Measurements from ENCODE around the gene DNAJB6. TPM values are rescaled to one million over a fixed set of nuclear protein-coding genes. Genes with fewer than 3 reads are reported as not detected.

The DNAJB6 gene
- total RNA-seq, 1 experiment from 2014 or later: 201 TPM

DNA sequence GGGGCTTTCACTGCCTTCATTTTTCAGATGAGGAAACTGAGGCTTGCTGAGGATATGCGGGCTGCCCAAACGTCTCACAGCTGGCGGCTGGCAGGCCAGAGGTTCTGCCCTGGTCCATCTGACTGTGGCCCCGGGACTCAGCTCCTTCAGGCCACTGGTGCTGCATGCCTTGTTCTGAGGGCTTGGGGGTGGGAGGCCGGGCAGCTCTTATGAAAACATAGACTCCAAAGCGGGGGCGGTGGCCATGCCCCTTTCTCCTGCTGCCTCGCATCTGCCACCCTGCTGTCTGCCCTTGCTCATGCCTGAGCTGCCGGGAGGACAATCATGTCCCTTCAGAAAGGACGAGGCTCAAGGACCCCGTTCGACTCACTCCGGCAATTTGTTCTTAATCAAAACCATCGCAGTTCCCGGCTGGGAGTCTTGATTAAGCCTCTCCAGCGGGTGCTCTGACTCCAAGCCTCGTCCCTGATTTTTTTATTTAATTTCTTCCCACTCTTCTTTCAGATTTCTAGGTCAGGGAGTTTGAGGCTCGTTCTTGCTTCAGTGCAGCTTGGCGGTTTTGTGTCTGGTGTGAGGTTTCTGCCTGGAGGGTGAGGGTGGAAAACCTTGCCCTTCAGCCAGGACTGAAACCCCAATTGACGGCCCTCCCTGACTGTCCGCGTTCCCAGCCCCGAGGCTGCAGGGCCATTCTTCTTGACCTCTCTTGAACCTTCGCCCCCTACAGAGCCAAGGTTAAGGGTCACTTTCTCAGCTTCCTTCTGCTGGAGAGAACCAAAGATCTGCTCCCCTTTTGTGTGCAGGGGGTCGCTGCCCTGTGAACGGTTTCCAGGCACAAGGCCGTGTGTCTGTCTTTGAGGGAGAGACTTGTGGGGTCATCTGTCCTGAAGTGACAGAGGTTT, 120.8 kb downstream of the DNAJB6 start:
- Histone ChIP-seq H3K27me3 (ENCODE audit: control insufficient read depth, insufficient read depth, low read length) (no peaks in the 10 kb centered on the region; the same call in 1 of the 2 replicates), H3K4me3 (ENCODE audit: low read depth in 2 of 2, low read length in 2 of 2) (no peak overlapping the region), H3K36me3 (ENCODE audit: control insufficient read depth, insufficient read depth, low read length) (no peaks in the 10 kb centered on the region), H3K27ac (ENCODE audit: low read length) (no peak overlapping the region), H3K4me1 (ENCODE audit: control insufficient read depth, insufficient read depth, low read length) (no peaks in the 10 kb centered on the region), H3K9me3 (ENCODE audit: control insufficient read depth, insufficient read depth, low read depth, low read length) (no peaks in the 10 kb centered on the region)
- no peak for ATAC-seq
- in situ Hi-C loops (cut with HindIII; ENCODE audit: low pct_unique_long_range_greater_than_20kb, low sequenced_read_pairs): no loop called here
- BruUV-seq (replicated peaks): no TSS peak
- intact Hi-C loops (cut with micrococcal nuclease; ENCODE audit: unreplicated experiment): no loop called here
- TF ChIP-seq, protein P1, sequence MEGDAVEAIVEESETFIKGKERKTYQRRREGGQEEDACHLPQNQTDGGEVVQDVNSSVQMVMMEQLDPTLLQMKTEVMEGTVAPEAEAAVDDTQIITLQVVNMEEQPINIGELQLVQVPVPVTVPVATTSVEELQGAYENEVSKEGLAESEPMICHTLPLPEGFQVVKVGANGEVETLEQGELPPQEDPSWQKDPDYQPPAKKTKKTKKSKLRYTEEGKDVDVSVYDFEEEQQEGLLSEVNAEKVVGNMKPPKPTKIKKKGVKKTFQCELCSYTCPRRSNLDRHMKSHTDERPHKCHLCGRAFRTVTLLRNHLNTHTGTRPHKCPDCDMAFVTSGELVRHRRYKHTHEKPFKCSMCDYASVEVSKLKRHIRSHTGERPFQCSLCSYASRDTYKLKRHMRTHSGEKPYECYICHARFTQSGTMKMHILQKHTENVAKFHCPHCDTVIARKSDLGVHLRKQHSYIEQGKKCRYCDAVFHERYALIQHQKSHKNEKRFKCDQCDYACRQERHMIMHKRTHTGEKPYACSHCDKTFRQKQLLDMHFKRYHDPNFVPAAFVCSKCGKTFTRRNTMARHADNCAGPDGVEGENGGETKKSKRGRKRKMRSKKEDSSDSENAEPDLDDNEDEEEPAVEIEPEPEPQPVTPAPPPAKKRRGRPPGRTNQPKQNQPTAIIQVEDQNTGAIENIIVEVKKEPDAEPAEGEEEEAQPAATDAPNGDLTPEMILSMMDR (IDR thresholded peaks at IDR 0.05): no peak
- TF ChIP-seq, protein P2, sequence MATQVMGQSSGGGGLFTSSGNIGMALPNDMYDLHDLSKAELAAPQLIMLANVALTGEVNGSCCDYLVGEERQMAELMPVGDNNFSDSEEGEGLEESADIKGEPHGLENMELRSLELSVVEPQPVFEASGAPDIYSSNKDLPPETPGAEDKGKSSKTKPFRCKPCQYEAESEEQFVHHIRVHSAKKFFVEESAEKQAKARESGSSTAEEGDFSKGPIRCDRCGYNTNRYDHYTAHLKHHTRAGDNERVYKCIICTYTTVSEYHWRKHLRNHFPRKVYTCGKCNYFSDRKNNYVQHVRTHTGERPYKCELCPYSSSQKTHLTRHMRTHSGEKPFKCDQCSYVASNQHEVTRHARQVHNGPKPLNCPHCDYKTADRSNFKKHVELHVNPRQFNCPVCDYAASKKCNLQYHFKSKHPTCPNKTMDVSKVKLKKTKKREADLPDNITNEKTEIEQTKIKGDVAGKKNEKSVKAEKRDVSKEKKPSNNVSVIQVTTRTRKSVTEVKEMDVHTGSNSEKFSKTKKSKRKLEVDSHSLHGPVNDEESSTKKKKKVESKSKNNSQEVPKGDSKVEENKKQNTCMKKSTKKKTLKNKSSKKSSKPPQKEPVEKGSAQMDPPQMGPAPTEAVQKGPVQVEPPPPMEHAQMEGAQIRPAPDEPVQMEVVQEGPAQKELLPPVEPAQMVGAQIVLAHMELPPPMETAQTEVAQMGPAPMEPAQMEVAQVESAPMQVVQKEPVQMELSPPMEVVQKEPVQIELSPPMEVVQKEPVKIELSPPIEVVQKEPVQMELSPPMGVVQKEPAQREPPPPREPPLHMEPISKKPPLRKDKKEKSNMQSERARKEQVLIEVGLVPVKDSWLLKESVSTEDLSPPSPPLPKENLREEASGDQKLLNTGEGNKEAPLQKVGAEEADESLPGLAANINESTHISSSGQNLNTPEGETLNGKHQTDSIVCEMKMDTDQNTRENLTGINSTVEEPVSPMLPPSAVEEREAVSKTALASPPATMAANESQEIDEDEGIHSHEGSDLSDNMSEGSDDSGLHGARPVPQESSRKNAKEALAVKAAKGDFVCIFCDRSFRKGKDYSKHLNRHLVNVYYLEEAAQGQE (IDR thresholded peaks at IDR 0.05; ENCODE audit: insufficient read depth in 1 of 2, low read depth in 2 of 2, low read length in 1 of 2): no peak
- TF ChIP-seq SIN3A (IDR thresholded peaks at IDR 0.05; ENCODE audit: borderline replicate concordance, insufficient read depth, low read depth, low read length) (no peak), TCF7L2 (IDR thresholded peaks at IDR 0.05; ENCODE audit: low read depth, low read length) (no peak), POLR2AphosphoS5 (IDR thresholded peaks at IDR 0.05; ENCODE audit: low read depth, low read length) (no peak)
- ChIA-PET CTCF (no interaction called here), POLR2A (no interaction called here)
- DNase-seq (ENCODE audit: low read depth, low spot score): no peak

DNA sequence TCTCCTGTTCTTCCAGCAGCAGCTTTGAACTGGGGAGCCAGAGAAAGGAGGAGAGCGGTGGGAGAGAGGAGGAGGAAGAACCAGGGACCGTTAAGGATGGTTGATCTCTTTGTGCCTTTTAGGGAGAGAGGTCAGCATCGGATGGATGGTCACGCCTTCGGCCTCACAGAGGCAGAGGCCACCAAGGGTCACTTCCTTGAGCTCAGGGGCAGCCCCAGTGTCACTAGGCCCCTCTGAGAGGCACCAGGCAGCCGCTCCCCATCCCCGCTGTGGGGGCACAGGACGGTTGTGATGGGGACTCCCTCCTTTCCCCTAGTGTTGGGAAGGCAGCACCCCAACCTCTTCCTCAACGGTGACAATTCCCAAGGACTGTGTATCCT, 121.4 kb downstream of the DNAJB6 start:
- POLR2A ChIA-PET: no interaction called here
- CTCF ChIA-PET: no interaction called here
- no peak for DNase-seq (ENCODE audit: low read depth, low spot score)

More for the DNA sequence above, 121.4 kb downstream of the DNAJB6 start:
- in situ Hi-C loops (cut with HindIII; ENCODE audit: low pct_unique_long_range_greater_than_20kb, low sequenced_read_pairs) (no loop called here), intact Hi-C loops (cut with micrococcal nuclease; ENCODE audit: unreplicated experiment) (no loop called here)
- no peak overlapping the region for H3K27ac ChIP-seq (ENCODE audit: low read length)
- H3K27me3 ChIP-seq (ENCODE audit: control insufficient read depth, insufficient read depth, low read length): no peaks in the 10 kb centered on the region; the same call in 1 of the 2 replicates
- H3K4me1 ChIP-seq (ENCODE audit: control insufficient read depth, insufficient read depth, low read length): no peaks in the 10 kb centered on the region
- no TSS peak for BruUV-seq (replicated peaks)
- TF ChIP-seq SIN3A (IDR thresholded peaks at IDR 0.05; ENCODE audit: borderline replicate concordance, insufficient read depth, low read depth, low read length): no peak
- no peak for TF ChIP-seq TCF7L2 (IDR thresholded peaks at IDR 0.05; ENCODE audit: low read depth, low read length)
- TF ChIP-seq POLR2AphosphoS5 (IDR thresholded peaks at IDR 0.05; ENCODE audit: low read depth, low read length): no peak
- TF ChIP-seq, protein P1 (IDR thresholded peaks at IDR 0.05): no peak
- TF ChIP-seq, protein P2 (IDR thresholded peaks at IDR 0.05; ENCODE audit: insufficient read depth in 1 of 2, low read depth in 2 of 2, low read length in 1 of 2): no peak
- H3K9me3 ChIP-seq (ENCODE audit: control insufficient read depth, insufficient read depth, low read depth, low read length): no peaks in the 10 kb centered on the region
- ATAC-seq: no peak
- H3K36me3 ChIP-seq (ENCODE audit: control insufficient read depth, insufficient read depth, low read length): no peaks in the 10 kb centered on the region
- no peak overlapping the region for H3K4me3 ChIP-seq (ENCODE audit: low read depth in 2 of 2, low read length in 2 of 2)
